Naive thymus-derived CD4-positive, alpha-beta T cell (primary cell): ENCODE measurements around the gene MAN1C1. TPM values are rescaled to one million over a fixed set of nuclear protein-coding genes. Genes with fewer than 3 reads are reported as not detected.

Experiments
- ATAC-seq: fragments of 150-1000 bp; cut with Tn5 transposase; 2 replicates; pipeline ENCODE4 v1.10.0; 2021; ENCODE audit warnings: mild to moderate bottlenecking, moderate library complexity
- CTCF ChIA-PET: fragments of 350-600 bp; sonication (Branson Sonifier 250); formaldehyde crosslinking; loops from one replicate; lab custom pipeline; 2021; ENCODE audit warnings: antibody characterized with exemption; lab: Charles Lee
- POLR2A ChIA-PET: fragments of 350-600 bp; sonication (Branson Sonifier 250); formaldehyde crosslinking; loops from one replicate; lab custom pipeline; 2021; ENCODE audit warnings: antibody characterized with exemption, inconsistent platforms; lab: Charles Lee
- DNase-seq, 9 donors: peaks; one replicate each; pipeline versions ENCODE4 v3.0.0 to v3.0.0-alpha.2; 2020 to 2022; ENCODE audit warnings: mixed read lengths in 1 of 9
- H3K27ac ChIP-seq: one replicate; pipeline ENCODE4 v1.7.0; 2013; ENCODE audit warnings: mild to moderate bottlenecking, low read depth, low read length, moderate library complexity
- H3K27me3 ChIP-seq, 2 donors: one replicate each; pipeline ENCODE4 v1.7.0; 2013; ENCODE audit warnings: low read length in 2 of 2, mild to moderate bottlenecking in 2 of 2, moderate library complexity in 2 of 2; ENCODE audit not compliant: control insufficient read depth in 2 of 2, insufficient read depth in 2 of 2
- H3K36me3 ChIP-seq, 3 experiments: 1 replicate in 2 of 3; 2 replicates in 1 of 3; pipeline ENCODE4 v1.7.0; 2013; ENCODE audit warnings: low read length in 3 of 3, mild to moderate bottlenecking in 3 of 3, moderate library complexity in 1 of 3; ENCODE audit not compliant: insufficient read depth in 3 of 3, control insufficient read depth in 2 of 3
- H3K4me1 ChIP-seq, 2 donors: one replicate each; pipeline ENCODE4 v1.7.0; 2013; ENCODE audit warnings: low read length in 2 of 2, mild to moderate bottlenecking in 2 of 2, moderate library complexity in 1 of 2; ENCODE audit not compliant: control insufficient read depth in 2 of 2, insufficient read depth in 2 of 2
- H3K4me3 ChIP-seq: 2 replicates; pipeline ENCODE4 v1.7.0; 2013; ENCODE audit warnings: mild to moderate bottlenecking, low read length
- H3K9me3 ChIP-seq, 3 experiments: 1 replicate in 2 of 3; 2 replicates in 1 of 3; pipeline ENCODE4 v1.7.0; 2013; ENCODE audit warnings: low read length in 3 of 3; ENCODE audit not compliant: control insufficient read depth in 2 of 3
- H3K27ac Mint-ChIP-seq, 9 donors: one replicate each; pipeline ENCODE4 v1.8.0; 2020 to 2022; ENCODE audit warnings: mixed read lengths in 9 of 9, mild to moderate bottlenecking in 8 of 9, moderate library complexity in 5 of 9, inconsistent platforms in 2 of 9
- H3K27me3 Mint-ChIP-seq, 5 donors: one replicate each; pipeline ENCODE4 v1.8.0; 2021 to 2022; ENCODE audit warnings: mixed read lengths in 5 of 5, mild to moderate bottlenecking in 1 of 5
- H3K36me3 Mint-ChIP-seq, 5 donors: one replicate each; pipeline ENCODE4 v1.8.0; 2020 to 2022; ENCODE audit warnings: mixed read lengths in 5 of 5, mild to moderate bottlenecking in 3 of 5, inconsistent platforms in 1 of 5
- H3K4me1 Mint-ChIP-seq, 7 donors: one replicate each; pipeline ENCODE4 v1.8.0; 2020 to 2022; ENCODE audit warnings: mixed read lengths in 7 of 7, mild to moderate bottlenecking in 3 of 7, inconsistent platforms in 1 of 7
- H3K4me3 Mint-ChIP-seq, 10 donors: one replicate each; pipeline ENCODE4 v1.8.0; 2020 to 2022; ENCODE audit warnings: mild to moderate bottlenecking in 10 of 10, mixed read lengths in 10 of 10, moderate library complexity in 6 of 10, inconsistent platforms in 2 of 10
- H3K9me3 Mint-ChIP-seq, 11 donors: one replicate each; pipeline ENCODE4 v1.8.0; 2020 to 2022; ENCODE audit warnings: mixed read lengths in 11 of 11, mild to moderate bottlenecking in 4 of 11, inconsistent platforms in 1 of 11, moderate library complexity in 1 of 11
- intact Hi-C, 2 donors: fragments of 100-400 bp; cut with micrococcal nuclease; formaldehyde crosslinking; loops; one replicate each; pipeline ENCODE4 v1.15.1; 2023
- polyA plus RNA-seq, 2 donors: library from polyadenylated mRNA; unstranded; fragments of 300-500 nt; fragmentation: Illumina TruSeq; gene quantifications; one replicate each; pipeline ENCODE4 v1.2.3, GENCODE V29; 2021
- total RNA-seq, 6 experiments: library from RNA in 5 of 6; stranded (reverse) in 5 of 6; gene quantifications; 1 replicate in 5 of 6; 2 replicates in 1 of 6; pipeline ENCODE4 v1.2.3 and lab custom pipeline; 2021 to 2026

The MAN1C1 gene
- total and polyA plus RNA-seq, 7 experiments from 2014 or later: 16.0 to 85.5 (median 61.0) TPM

DNA sequence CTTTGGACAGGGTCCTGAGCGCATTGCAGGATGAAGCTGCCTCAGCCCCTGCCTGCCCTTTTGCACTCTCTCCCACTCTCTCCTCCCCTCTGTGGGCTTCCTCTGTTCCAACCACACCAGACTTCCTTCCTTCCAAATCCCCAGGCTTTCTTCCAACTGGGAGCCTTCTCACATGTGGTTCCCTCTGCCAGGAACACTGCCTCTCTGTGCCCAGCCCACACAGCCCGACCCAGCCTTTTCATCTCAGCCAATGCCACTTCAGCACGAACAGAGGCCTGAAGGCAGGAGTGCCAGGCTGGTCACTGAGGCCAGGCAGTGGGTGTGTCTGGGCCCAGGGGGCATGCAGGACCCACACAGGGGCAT lies 189.3 kb downstream of the MAN1C1 start:
- no peak for ATAC-seq
- DNase-seq: no peak
- Histone ChIP-seq H3K4me1 (peaks cover 5 to 24% of the 10 kb centered on the region in 2 donors), H3K27me3 (no peaks in the 10 kb centered on the region), H3K36me3 (peaks cover 0 to 54% (median 0%) of the 10 kb centered on the region in 3 experiments), H3K4me3 (no peak overlapping the region), H3K9me3 (no peaks in the 10 kb centered on the region), H3K27ac (no peak overlapping the region)
- POLR2A ChIA-PET: interaction anchor here (1.0 kb wide), 1 partner anchor 233 kb away, joined by 3 read pairs; no protein-coding TSS in a partner anchor
- Mint-ChIP-seq H3K9me3 (no peaks in the 10 kb centered on the region), H3K36me3 (peaks cover 0 to 25% (median 4%) of the 10 kb centered on the region in 5 donors), H3K27ac (peak overlapping the region in 1 of 9 donors; percentile 12), H3K27me3 (peaks cover 0 to 23% (median 0%) of the 10 kb centered on the region in 5 donors), H3K4me1 (peaks cover 15 to 49% (median 44%) of the 10 kb centered on the region in 7 donors), H3K4me3 (no peak overlapping the region)
- CTCF ChIA-PET: interaction anchor here (8.7 kb wide), 1 partner anchor 195 kb away, joined by 106 read pairs; no protein-coding TSS in a partner anchor
- intact Hi-C loops: no loop called here

DNA sequence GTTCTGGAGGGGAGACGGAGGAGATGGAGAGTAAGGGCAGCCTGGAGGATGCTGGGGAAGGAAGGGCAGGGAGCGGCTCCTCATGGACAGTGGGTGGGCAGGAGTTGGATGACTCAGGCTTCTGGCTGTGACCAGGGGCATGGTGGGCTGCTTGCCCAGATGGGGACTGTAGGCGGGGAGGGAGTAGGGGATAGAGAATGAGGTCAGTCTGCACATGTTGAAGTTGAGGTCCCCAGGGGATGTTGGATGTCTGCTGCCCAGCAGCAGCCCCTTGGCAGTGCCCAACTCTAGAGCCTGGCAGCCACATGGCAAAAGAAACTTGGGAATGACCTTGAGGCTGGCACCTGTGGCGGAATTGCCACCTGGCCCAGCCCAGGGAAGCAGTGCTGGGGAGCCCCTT lies 189.8 kb downstream of the MAN1C1 start:
- Mint-ChIP-seq H3K4me1 (peaks cover 17 to 48% (median 40%) of the 10 kb centered on the region in 7 donors), H3K27me3 (peaks cover 0 to 20% (median 0%) of the 10 kb centered on the region in 5 donors), H3K4me3 (no peak overlapping the region), H3K36me3 (peaks cover 0 to 25% (median 4%) of the 10 kb centered on the region in 5 donors), H3K9me3 (no peaks in the 10 kb centered on the region), H3K27ac (peak overlapping the region in 2 of 9 donors; percentile 63 to 83)
- peaks cover 0 to 56% (median 0%) of the 10 kb centered on the region in 3 experiments for H3K36me3 ChIP-seq
- CTCF ChIA-PET: interaction anchor here (0.6 to 8.7 kb wide), 2 partner anchors 196 to 923 kb away, joined by 3 to 106 read pairs; no protein-coding TSS in a partner anchor
- intact Hi-C loops: no loop called here
- POLR2A ChIA-PET: interaction anchor here (0.9 kb wide), 1 partner anchor 31 kb away, joined by 3 read pairs; no protein-coding TSS in a partner anchor
- H3K9me3 ChIP-seq: no peaks in the 10 kb centered on the region
- DNase-seq: no peak
- no peak overlapping the region for H3K4me3 ChIP-seq
- H3K4me1 ChIP-seq: peaks cover 0 to 21% of the 10 kb centered on the region in 2 donors
- H3K27me3 ChIP-seq: no peaks in the 10 kb centered on the region
- H3K27ac ChIP-seq: no peak overlapping the region
- no peak for ATAC-seq

DNA sequence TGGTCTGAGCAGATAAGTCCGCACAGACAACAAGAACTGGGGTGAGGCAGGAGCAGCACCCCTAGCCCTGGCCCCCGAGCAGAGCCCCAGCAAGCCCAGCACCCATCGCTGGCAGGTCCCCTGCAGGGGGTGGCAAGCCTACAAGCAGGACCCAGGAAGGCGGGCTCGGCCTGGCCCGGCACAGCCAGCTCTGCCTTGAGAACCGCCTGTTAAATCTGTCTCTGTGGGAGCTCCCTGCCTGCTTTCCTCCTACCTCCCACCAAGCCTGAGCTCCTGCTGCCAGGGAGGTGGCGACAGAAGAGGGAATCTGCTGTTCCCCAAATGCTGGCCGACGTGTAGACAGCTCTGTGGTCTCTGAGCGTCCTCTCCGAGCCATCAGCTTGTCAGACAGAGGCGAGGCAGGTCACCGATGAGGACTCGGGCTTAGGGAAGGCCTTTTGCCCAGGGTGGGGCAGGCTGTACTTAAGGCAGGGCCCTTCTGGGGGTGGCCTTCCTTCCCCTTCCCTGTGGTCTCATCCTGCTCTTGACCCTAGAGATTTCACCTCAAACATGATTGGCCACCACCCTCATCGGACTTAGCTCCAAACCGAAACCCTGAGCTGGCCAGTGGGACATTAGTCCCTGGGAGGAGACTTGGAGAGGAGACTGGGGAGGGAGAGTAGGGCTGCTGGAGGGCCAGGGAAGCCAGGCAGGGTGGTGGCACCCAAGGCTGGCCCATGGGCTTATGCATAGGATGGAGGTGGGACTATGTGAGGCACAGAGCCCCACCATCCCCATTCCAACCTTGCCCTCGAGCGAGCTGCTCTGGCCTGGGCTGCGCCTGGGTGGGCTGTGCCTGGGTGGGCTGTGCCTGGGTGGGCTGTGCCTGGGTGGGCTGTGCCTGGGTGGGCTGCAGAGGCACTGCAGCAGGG lies 191.1 kb downstream of the MAN1C1 start:
- Histone ChIP-seq H3K36me3 (peaks cover 0 to 58% (median 0%) of the 10 kb centered on the region in 3 experiments), H3K27ac (no peak overlapping the region), H3K4me1 (peaks cover 0 to 13% of the 10 kb centered on the region in 2 donors), H3K27me3 (no peaks in the 10 kb centered on the region), H3K4me3 (no peak overlapping the region), H3K9me3 (no peaks in the 10 kb centered on the region)
- ChIA-PET CTCF (interaction anchor here (0.6 to 8.7 kb wide), 5 partner anchors 151 to 302 kb away, joined by 3 to 106 read pairs (median 3); no protein-coding TSS in a partner anchor), POLR2A (interaction anchor here (0.6 to 2.1 kb wide), 4 partner anchors 175 to 242 kb away, joined by 3 to 5 read pairs (median 4); no protein-coding TSS in a partner anchor)
- Mint-ChIP-seq H3K9me3 (no peaks in the 10 kb centered on the region), H3K27me3 (peaks cover 0 to 9% (median 0%) of the 10 kb centered on the region in 5 donors), H3K4me1 (peaks cover 8 to 35% (median 28%) of the 10 kb centered on the region in 7 donors), H3K4me3 (no peak overlapping the region), H3K27ac (peak overlapping the region in 2 of 9 donors; percentile 14 to 54), H3K36me3 (peaks cover 0 to 28% (median 3%) of the 10 kb centered on the region in 5 donors)
- DNase-seq (no peak), ATAC-seq (no peak)
- intact Hi-C loops: no loop called here

DNA sequence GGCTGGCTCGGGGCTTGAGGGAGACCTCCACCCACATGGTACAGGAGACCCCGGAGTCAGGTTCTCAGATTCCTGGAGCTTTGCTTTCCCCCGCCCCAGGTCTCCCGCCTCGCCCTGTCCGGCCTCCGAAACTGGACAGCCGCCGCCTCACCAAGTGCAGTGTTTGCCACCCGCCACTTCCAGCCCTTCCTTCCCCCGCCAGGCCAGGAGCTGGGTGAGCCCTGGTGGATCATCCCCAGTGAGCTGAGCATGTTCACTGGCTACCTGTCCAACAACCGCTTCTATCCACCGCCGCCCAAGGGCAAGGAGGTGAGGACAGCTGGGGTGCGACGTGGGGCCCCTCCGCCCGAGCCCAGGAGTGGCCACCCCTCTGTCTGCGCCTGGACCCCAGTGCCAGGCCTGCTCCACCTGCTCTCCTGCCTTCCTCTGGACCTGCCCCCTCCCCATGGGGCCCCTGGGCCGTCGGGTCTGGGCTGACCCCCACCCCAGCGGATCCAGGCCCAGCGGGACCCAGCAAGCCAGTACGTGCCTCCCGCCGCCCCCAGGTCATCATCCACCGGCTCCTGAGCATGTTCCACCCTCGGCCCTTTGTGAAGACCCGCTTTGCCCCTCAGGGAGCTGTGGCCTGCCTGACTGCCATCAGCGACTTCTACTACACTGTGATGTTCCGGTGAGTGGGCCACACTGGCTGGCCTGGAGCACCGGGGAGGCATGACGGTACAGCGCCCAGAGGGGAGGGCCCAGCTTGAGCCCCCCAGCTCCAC lies 192.1 kb downstream of the MAN1C1 start:
- no peak for DNase-seq
- H3K27me3 Mint-ChIP-seq: peaks cover 0 to 5% (median 0%) of the 10 kb centered on the region in 5 donors
- Histone ChIP-seq H3K9me3 (no peaks in the 10 kb centered on the region), H3K27ac (no peak overlapping the region), H3K27me3 (no peaks in the 10 kb centered on the region), H3K36me3 (peaks cover 0 to 66% (median 0%) of the 10 kb centered on the region in 3 experiments), H3K4me3 (no peak overlapping the region), H3K4me1 (peaks cover 0 to 7% of the 10 kb centered on the region in 2 donors)
- no peak for ATAC-seq
- ChIA-PET POLR2A (interaction anchor here (0.7 to 2.1 kb wide), 4 partner anchors 137 to 243 kb away, joined by 3 to 5 read pairs (median 4); no protein-coding TSS in a partner anchor), CTCF (interaction anchor here (0.6 to 8.7 kb wide), 10 partner anchors 10 to 303 kb away, joined by 3 to 106 read pairs (median 4); no protein-coding TSS in a partner anchor)
- H3K9me3 Mint-ChIP-seq: no peaks in the 10 kb centered on the region
- peaks cover 0 to 32% (median 0%) of the 10 kb centered on the region in 5 donors for H3K36me3 Mint-ChIP-seq
- intact Hi-C loops: no loop called here
- peak overlapping the region in 1 of 9 donors; percentile 72 for H3K27ac Mint-ChIP-seq
- H3K4me3 Mint-ChIP-seq: no peak overlapping the region
- peaks cover 3 to 29% (median 22%) of the 10 kb centered on the region in 7 donors for H3K4me1 Mint-ChIP-seq

DNA sequence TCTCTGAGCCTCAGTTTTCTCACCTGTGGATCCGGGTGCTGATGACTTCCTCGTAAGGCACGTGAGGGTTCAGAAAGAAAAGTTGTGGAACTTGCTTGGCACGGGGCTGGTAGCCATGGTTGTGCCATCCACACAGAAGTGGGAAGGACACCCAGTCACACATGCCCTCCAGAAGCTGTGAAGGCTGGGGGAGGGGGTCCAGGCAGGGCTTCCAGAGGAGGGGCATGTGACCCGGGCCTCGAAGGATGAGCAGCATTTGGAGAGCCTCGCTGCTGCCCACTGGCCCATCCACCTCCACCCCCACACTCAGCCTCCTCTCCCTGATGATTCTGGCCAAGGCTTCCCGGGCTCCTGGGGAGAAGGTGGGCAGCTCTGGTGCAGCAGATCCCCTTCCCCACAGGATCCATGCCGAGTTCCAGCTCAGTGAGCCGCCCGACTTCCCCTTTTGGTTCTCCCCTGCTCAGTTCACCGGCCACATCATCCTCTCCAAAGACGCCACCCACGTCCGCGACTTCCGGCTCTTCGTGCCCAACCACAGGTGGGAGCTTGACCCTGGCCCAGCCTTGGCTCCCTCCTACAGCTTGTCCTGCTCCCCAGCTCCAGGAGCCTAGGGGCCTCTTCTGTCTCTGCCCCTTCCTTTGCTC lies 192.8 kb downstream of the MAN1C1 start:
- intact Hi-C loops: no loop called here
- peak overlapping the region in 1 of 9 donors; percentile 30 for H3K27ac Mint-ChIP-seq
- POLR2A ChIA-PET: interaction anchor here (0.7 to 2.1 kb wide), 5 partner anchors 10 to 243 kb away, joined by 3 to 6 read pairs (median 4); partner anchors contain the start of gene MTFR1L

More for the DNA sequence above, 192.8 kb downstream of the MAN1C1 start:
- H3K27me3 ChIP-seq: no peaks in the 10 kb centered on the region
- H3K9me3 ChIP-seq: no peaks in the 10 kb centered on the region
- H3K27ac ChIP-seq: no peak overlapping the region
- Mint-ChIP-seq H3K9me3 (no peaks in the 10 kb centered on the region), H3K4me3 (no peak overlapping the region), H3K27me3 (no peaks in the 10 kb centered on the region), H3K4me1 (peaks cover 3 to 22% (median 15%) of the 10 kb centered on the region in 7 donors), H3K36me3 (peaks cover 0 to 32% (median 0%) of the 10 kb centered on the region in 5 donors)
- peaks cover 0 to 73% (median 0%) of the 10 kb centered on the region in 3 experiments for H3K36me3 ChIP-seq
- ATAC-seq (no peak), DNase-seq (no peak)
- CTCF ChIA-PET: interaction anchor here (0.6 to 8.7 kb wide), 13 partner anchors 9 to 568 kb away, joined by 3 to 106 read pairs (median 4); partner anchors contain the start of gene MTFR1L
- peaks cover 0 to 7% of the 10 kb centered on the region in 2 donors for H3K4me1 ChIP-seq
- no peak overlapping the region for H3K4me3 ChIP-seq
